Neural crest cell (in vitro differentiated cells): ENCODE results near the gene NRXN3. TPM values are rescaled to one million over a fixed set of nuclear protein-coding genes. Genes with fewer than 3 reads are reported as not detected.
"Not testable (repeated sequence)": the region's sequence is repeated elsewhere in the genome, so short reads cannot be mapped to it uniquely, and the experiment has no call there.

Experiments used
- DNase-seq: peaks from one replicate; pipeline ENCODE4 v3.0.0; 2021; ENCODE audit warnings: low read depth, mixed read lengths, low spot score
- H3K27ac Mint-ChIP-seq: one replicate; pipeline ENCODE4 v1.8.0; 2021; ENCODE audit warnings: mild to moderate bottlenecking, mixed read lengths; ENCODE audit not compliant: unreplicated experiment
- H3K27me3 Mint-ChIP-seq: 2 replicates; pipeline ENCODE4 v1.8.0; 2021; ENCODE audit warnings: low read depth, mild to moderate bottlenecking, mixed read lengths
- H3K36me3 Mint-ChIP-seq: 2 replicates; pipeline ENCODE4 v1.8.0; 2021; ENCODE audit warnings: low read depth, mild to moderate bottlenecking, mixed read lengths
- H3K4me1 Mint-ChIP-seq: 2 replicates; pipeline ENCODE4 v1.8.0; 2021; ENCODE audit warnings: mixed read lengths
- H3K4me3 Mint-ChIP-seq: one replicate; pipeline ENCODE4 v1.8.0; 2021; ENCODE audit warnings: mild to moderate bottlenecking, mixed read lengths
- H3K9me3 Mint-ChIP-seq: 2 replicates; pipeline ENCODE4 v1.8.0; 2021; ENCODE audit warnings: mixed read lengths
- total RNA-seq: library from RNA; stranded (reverse); gene quantifications from 2 replicates; pipeline ENCODE4 v1.2.1, GENCODE V29; 2021
- TF ChIP-seq, protein P1 (sequence below): fragments of 200-600 bp; sonication (generic); conservative IDR thresholded peaks from 2 replicates; pipeline ENCODE4 v1.5.0; 2021; ENCODE audit warnings: antibody characterized with exemption, mild to moderate bottlenecking

The NRXN3 gene
- total RNA-seq, 1 donor from 2014 or later = 2.5 TPM

GRCh38 chr14:78543433-78543832 lies 373.3 kb downstream of the NRXN3 start:
- no peaks in the 10 kb centered on the region for H3K4me1 Mint-ChIP-seq
- H3K36me3 Mint-ChIP-seq = no peaks in the 10 kb centered on the region
- H3K4me3 Mint-ChIP-seq = no peak overlapping the region
- no peak overlapping the region for H3K27ac Mint-ChIP-seq
- H3K27me3 Mint-ChIP-seq = peaks cover 49% of the 10 kb centered on the region
- TF ChIP-seq, protein P1, sequence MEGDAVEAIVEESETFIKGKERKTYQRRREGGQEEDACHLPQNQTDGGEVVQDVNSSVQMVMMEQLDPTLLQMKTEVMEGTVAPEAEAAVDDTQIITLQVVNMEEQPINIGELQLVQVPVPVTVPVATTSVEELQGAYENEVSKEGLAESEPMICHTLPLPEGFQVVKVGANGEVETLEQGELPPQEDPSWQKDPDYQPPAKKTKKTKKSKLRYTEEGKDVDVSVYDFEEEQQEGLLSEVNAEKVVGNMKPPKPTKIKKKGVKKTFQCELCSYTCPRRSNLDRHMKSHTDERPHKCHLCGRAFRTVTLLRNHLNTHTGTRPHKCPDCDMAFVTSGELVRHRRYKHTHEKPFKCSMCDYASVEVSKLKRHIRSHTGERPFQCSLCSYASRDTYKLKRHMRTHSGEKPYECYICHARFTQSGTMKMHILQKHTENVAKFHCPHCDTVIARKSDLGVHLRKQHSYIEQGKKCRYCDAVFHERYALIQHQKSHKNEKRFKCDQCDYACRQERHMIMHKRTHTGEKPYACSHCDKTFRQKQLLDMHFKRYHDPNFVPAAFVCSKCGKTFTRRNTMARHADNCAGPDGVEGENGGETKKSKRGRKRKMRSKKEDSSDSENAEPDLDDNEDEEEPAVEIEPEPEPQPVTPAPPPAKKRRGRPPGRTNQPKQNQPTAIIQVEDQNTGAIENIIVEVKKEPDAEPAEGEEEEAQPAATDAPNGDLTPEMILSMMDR = no peak
- DNase-seq = no peak
- H3K9me3 Mint-ChIP-seq = peaks cover 6% of the 10 kb centered on the region

- H3K9me3 Mint-ChIP-seq = no peaks in the 10 kb centered on the region
- H3K27me3 Mint-ChIP-seq = peaks cover 8% of the 10 kb centered on the region
- peaks cover 2% of the 10 kb centered on the region for H3K4me1 Mint-ChIP-seq
- no peak overlapping the region for H3K4me3 Mint-ChIP-seq
- TF ChIP-seq, protein P1 = no peak
- DNase-seq = no peak
- no peak overlapping the region for H3K27ac Mint-ChIP-seq
- H3K36me3 Mint-ChIP-seq = no peaks in the 10 kb centered on the region
Measured at GRCh38 chr14:78561074-78561473, 390.9 kb downstream of the NRXN3 start.

DNA sequence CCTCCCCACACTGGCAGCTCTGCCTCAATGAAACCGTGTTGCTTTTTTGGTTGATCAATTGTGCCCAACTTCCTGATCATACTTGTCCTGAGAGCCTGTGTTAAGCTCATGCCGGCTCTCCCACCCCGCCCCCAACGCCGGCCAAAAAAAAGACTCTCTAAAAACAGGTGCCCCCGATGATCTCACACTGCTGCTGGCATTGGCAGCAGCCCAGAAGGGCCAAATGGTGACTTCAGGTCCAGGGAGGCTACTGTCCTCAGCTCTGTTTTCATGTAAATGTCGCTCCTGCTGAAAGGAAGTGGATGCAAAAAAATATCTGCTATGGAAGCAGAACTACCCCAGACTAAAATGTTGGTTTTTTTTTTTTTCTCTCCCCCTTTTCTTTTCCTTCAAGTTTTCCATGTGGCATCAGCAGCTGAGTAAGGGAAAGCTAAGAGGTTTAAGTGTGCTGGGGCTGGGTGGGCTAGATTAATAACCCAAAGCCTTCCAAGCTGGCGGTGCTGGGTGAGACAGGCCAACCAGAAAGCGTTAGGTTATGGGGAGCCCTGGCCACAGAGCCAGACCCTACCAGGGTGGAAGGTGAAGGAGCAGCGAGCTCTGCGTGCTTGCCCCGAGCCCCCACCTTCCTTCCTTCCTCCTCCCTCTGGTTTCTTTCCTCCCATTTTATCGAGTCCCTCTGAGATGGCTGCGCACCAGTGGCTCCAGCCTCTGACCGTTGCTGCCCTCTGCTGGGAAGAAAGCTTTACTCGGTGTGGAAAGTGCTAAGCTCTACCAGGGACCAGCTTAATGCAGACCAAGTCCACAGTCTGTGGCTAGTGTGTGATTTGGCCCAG lies 396.1 kb downstream of the NRXN3 start:
- H3K9me3 Mint-ChIP-seq = no peaks in the 10 kb centered on the region
- TF ChIP-seq, protein P1 = peak; percentile 83
- H3K27me3 Mint-ChIP-seq = no peaks in the 10 kb centered on the region
- peak overlapping the region; percentile 42 for H3K4me3 Mint-ChIP-seq
- H3K27ac Mint-ChIP-seq = peak overlapping the region; percentile 64
- peaks cover 10% of the 10 kb centered on the region for H3K4me1 Mint-ChIP-seq
- DNase-seq = peak; percentile 92
- no peaks in the 10 kb centered on the region for H3K36me3 Mint-ChIP-seq

- Mint-ChIP-seq H3K27ac (no peak overlapping the region), H3K9me3 (no peaks in the 10 kb centered on the region)
Measured at GRCh38 chr14:78566859-78567172, 396.6 kb downstream of the NRXN3 start.

DNA sequence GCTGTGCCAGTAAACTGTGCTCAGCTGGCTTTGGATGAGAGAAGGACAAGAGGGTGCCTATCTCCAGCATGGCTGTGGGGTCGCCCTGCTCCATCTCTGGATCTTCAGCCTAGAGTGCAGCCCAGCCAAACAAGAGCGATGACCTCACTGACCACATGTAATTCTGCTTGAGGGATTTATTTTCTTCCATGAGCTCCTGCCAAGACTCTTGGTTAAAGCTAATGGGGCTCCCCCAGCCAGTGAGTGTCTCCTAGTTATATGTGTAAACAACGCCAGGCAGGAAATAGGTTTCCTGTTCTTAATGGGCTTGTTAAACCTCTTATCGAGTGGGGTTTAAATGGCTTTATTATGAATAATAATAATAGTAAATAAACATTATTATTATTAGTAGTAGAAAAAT lies 397.2 kb downstream of the NRXN3 start:
- Mint-ChIP-seq H3K4me3 (no peak overlapping the region), H3K36me3 (no peaks in the 10 kb centered on the region), H3K9me3 (no peaks in the 10 kb centered on the region), H3K27me3 (no peaks in the 10 kb centered on the region), H3K27ac (no peak overlapping the region), H3K4me1 (peaks cover 10% of the 10 kb centered on the region)
- no peak for DNase-seq
- TF ChIP-seq, protein P1 = no peak

More at GRCh38 chr14:78566859-78567172, 396.6 kb downstream of the NRXN3 start:
- Mint-ChIP-seq H3K36me3 (no peaks in the 10 kb centered on the region), H3K27me3 (no peaks in the 10 kb centered on the region), H3K4me1 (peaks cover 10% of the 10 kb centered on the region), H3K4me3 (no peak overlapping the region)
- TF ChIP-seq, protein P1 = peak; percentile 4
- DNase-seq = no peak

DNA sequence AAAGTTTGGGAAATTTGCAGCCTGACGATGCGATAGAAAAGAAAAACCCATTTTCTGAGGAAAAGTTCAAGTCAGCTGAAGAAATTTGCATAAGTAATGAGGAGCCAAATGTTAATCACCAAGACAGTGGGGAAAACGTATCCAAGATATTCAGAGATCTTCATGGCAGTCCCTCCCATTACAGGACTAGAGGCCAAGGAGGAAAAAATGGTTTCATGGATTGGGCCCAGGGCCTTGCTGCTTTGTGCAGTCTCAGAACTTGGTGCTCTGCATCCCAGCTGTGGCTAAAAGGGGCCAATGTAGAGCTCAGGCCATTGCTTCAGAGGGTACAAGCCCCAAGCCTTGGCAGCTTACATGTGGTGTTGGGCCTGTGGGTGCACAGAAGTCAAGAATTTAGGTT lies 403.6 kb downstream of the NRXN3 start:
- not testable (repeated sequence) for H3K4me3 Mint-ChIP-seq, H3K4me1 Mint-ChIP-seq, H3K27me3 Mint-ChIP-seq, H3K27ac Mint-ChIP-seq, H3K36me3 Mint-ChIP-seq, DNase-seq
- peaks cover 17% of the 10 kb centered on the region for H3K9me3 Mint-ChIP-seq
